ENCODE results near the gene IFNAR2. TPM values are rescaled to one million over a fixed set of nuclear protein-coding genes. Genes with fewer than 3 reads are reported as not detected.

IFNAR2 gene
- total RNA-seq, 4 donors from 2014 or later, result 0.20 to 16.5 (median 5.1) TPM

GRCh38 chr21:33211732-33212131, 18.0 kb upstream of the IFNAR2 start:
- H3K9me3 ChIP-seq, result no peaks in the 10 kb centered on the region
- H3K4me1 ChIP-seq, result peaks cover 0 to 19% (median 0%) of the 10 kb centered on the region in 4 donors
- H3K36me3 ChIP-seq, result no peaks in the 10 kb centered on the region
- intact Hi-C loops (cut with DNase I; ENCODE audit: low total_unique reads), result no loop called here
- DNase-seq, result no peak
- WGBS, 2 donors (ENCODE audit: low coverage in 1 of 2), result 40 to 72% methylated on average over 1 to 6 of the region's 6 CpGs
- H3K4me3 ChIP-seq, result no peak overlapping the region
- in situ Hi-C loops (cut with MboI; ENCODE audit: low pct_ligation_motif_present in 1 of 4, low pct_unique_long_range_greater_than_20kb in 1 of 4, low sequenced_read_pairs in 3 of 4), result no loop called here
- peak overlapping the region in 1 of 4 donors; percentile 6 for H3K27ac ChIP-seq
- no peaks in the 10 kb centered on the region for H3K27me3 ChIP-seq
- no peak for TF ChIP-seq EP300 (IDR thresholded peaks at IDR 0.05; ENCODE audit: low read depth)
- no peak for TF ChIP-seq CTCF (IDR thresholded peaks at IDR 0.05)
- no peak for TF ChIP-seq POLR2AphosphoS5 (IDR thresholded peaks at IDR 0.05)

DNA sequence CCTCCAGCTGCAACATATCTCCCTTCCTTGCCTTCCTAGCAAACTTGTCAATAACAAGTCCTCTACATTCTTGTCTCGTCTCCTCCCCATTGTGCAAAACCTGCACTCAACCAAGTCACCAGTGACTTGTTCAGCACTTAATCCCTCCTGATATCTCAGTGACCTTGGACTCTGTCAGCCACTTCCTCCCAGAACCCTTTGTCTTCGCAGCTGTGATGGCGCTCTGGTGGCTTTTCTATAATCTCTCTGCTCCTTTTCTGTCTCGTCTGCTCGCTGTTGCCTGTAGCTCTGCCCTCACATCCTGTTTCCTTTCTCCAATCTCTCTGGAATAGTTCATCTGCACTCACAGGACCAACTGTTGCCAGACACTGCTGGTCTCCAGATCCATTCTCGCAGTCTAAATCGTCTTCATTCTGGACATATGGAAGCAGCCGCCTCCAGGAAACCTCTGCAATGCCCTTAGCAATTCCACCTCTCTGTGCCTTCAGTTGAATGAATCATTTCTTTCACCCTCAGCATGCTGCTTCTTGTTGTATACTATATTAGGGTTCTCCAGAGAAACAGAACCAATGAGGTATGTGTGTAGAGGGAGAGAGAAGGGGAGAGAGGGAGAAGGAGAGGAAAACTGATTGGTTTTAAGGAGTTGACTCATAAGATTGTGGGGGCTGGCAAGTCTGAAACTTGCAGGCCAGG, 17.4 kb upstream of the IFNAR2 start:
- no peak overlapping the region for H3K4me3 ChIP-seq
- in situ Hi-C loops (cut with MboI; ENCODE audit: low pct_ligation_motif_present in 1 of 4, low pct_unique_long_range_greater_than_20kb in 1 of 4, low sequenced_read_pairs in 3 of 4), result no loop called here
- no peaks in the 10 kb centered on the region for H3K9me3 ChIP-seq
- H3K36me3 ChIP-seq, result no peaks in the 10 kb centered on the region
- DNase-seq, result no peak
- peak overlapping the region in 1 of 4 donors; percentile 6 for H3K27ac ChIP-seq
- no peaks in the 10 kb centered on the region for H3K27me3 ChIP-seq
- peaks cover 0 to 20% (median 0%) of the 10 kb centered on the region in 4 donors for H3K4me1 ChIP-seq
- WGBS, 2 donors (ENCODE audit: low coverage in 1 of 2), result 34 to 56% methylated on average over 5 to 8 of the region's 8 CpGs
- TF ChIP-seq CTCF (IDR thresholded peaks at IDR 0.05) (no peak), POLR2A (IDR thresholded peaks at IDR 0.05) (no peak), EP300 (IDR thresholded peaks at IDR 0.05; ENCODE audit: low read depth) (no peak), POLR2AphosphoS5 (IDR thresholded peaks at IDR 0.05) (no peak)
- intact Hi-C loops (cut with DNase I; ENCODE audit: low total_unique reads), result no loop called here

DNA sequence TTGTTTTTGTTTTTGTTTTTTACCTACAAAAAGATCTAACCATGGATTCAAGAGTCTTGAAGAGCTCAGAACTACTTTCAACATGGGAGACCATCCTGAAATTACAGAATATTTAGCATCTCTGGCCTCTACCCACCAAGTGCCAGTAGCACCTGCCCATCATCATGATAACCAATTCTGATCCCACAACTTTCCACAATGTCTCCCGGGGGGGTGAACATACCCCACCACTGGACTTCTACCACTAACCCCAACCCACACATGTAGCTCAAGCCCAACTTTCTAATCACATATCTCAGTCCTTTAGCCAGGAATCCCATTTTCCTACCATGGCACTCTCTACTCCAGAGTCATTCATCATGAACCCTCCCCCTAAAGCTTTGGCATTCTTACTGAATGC, 15.7 kb upstream of the IFNAR2 start:
- Histone ChIP-seq H3K9me3 (no peaks in the 10 kb centered on the region), H3K4me1 (peaks cover 0 to 20% (median 0%) of the 10 kb centered on the region in 4 donors), H3K27me3 (no peaks in the 10 kb centered on the region), H3K36me3 (no peaks in the 10 kb centered on the region), H3K27ac (no peak overlapping the region), H3K4me3 (no peak overlapping the region)
- no peak for DNase-seq
- in situ Hi-C loops (cut with MboI; ENCODE audit: low pct_ligation_motif_present in 1 of 4, low pct_unique_long_range_greater_than_20kb in 1 of 4, low sequenced_read_pairs in 3 of 4), result no loop called here
- intact Hi-C loops (cut with DNase I; ENCODE audit: low total_unique reads), result no loop called here
- TF ChIP-seq CTCF (IDR thresholded peaks at IDR 0.05), result no peak
- no peak for TF ChIP-seq EP300 (IDR thresholded peaks at IDR 0.05; ENCODE audit: low read depth)
- TF ChIP-seq POLR2A (IDR thresholded peaks at IDR 0.05), result no peak
- no peak for TF ChIP-seq POLR2AphosphoS5 (IDR thresholded peaks at IDR 0.05)
- WGBS, 2 donors (ENCODE audit: low coverage in 1 of 2), result 97% methylated on average over 1 of the region's 1 CpG; no CpG with 5 or more reads in 1 of the 2 donors

DNA sequence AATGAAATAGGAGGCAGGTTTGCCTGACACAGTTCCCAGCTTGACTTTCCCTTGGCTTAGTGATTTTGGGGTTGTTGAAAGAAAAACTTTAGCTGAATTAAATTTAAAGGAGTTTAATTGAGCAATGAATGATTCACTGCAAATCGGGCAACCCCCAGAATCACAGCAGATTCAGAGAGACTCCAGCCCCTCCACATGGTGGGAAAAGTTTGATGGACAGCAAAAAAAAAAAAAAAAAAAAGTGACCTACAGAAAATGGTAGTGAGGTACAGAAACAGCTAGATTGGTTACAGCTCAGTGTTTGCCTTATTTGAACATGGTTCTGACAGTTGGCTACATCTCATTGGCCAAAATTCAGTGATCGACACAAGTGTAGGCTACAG, 12.6 kb upstream of the IFNAR2 start:
- Histone ChIP-seq H3K4me3 (no peak overlapping the region), H3K36me3 (no peaks in the 10 kb centered on the region), H3K4me1 (peaks cover 0 to 14% (median 0%) of the 10 kb centered on the region in 4 donors), H3K27ac (peak overlapping the region in 3 of 4 donors; percentile 61 to 77 (median 62)), H3K9me3 (no peaks in the 10 kb centered on the region), H3K27me3 (no peaks in the 10 kb centered on the region)
- TF ChIP-seq POLR2A (IDR thresholded peaks at IDR 0.05) (no peak), CTCF (IDR thresholded peaks at IDR 0.05) (no peak), POLR2AphosphoS5 (IDR thresholded peaks at IDR 0.05) (no peak), EP300 (IDR thresholded peaks at IDR 0.05; ENCODE audit: low read depth) (no peak)
- intact Hi-C loops (cut with DNase I; ENCODE audit: low total_unique reads), result no loop called here
- in situ Hi-C loops (cut with MboI; ENCODE audit: low pct_ligation_motif_present in 1 of 4, low pct_unique_long_range_greater_than_20kb in 1 of 4, low sequenced_read_pairs in 3 of 4), result no loop called here
- DNase-seq, result no peak
- 92 to 100% methylated on average over 2 of the region's 2 CpGs for WGBS, 2 donors (ENCODE audit: low coverage in 1 of 2)

All from transverse colon (tissue), 4 donors.